ENCODE data around the gene C11orf91.

Gene C11orf91

DNA sequence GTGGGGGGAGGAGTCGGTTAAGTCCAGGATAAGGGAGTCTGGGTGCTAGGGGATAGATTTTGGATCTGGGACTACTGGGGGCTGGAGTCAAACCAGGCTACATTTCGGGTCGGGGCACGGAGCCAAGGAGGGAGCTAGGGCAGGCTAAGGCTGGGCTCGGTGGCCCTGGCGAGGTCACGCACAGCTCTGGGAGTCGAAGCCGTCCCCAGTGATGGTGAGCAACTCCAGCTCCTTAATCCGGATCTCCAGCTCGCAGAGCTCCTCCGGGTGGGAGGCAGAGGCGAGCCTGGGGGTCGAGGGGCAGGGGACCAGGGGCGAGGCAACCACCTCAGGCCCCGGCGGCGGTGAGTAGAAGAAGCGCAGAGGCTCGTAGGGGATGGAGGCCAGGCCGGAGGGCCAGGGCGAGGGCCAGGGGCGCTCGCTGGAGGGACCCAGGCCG is 544 bp downstream of the C11orf91 start:
- TF ChIP-seq, protein P1, sequence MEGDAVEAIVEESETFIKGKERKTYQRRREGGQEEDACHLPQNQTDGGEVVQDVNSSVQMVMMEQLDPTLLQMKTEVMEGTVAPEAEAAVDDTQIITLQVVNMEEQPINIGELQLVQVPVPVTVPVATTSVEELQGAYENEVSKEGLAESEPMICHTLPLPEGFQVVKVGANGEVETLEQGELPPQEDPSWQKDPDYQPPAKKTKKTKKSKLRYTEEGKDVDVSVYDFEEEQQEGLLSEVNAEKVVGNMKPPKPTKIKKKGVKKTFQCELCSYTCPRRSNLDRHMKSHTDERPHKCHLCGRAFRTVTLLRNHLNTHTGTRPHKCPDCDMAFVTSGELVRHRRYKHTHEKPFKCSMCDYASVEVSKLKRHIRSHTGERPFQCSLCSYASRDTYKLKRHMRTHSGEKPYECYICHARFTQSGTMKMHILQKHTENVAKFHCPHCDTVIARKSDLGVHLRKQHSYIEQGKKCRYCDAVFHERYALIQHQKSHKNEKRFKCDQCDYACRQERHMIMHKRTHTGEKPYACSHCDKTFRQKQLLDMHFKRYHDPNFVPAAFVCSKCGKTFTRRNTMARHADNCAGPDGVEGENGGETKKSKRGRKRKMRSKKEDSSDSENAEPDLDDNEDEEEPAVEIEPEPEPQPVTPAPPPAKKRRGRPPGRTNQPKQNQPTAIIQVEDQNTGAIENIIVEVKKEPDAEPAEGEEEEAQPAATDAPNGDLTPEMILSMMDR (conservative IDR thresholded peaks at IDR 0.05; ENCODE audit: low read depth, low read length): no peak
- H3K4me3 ChIP-seq (ENCODE audit: low read length): peak overlapping the region; percentile 68
- no peak for DNase-seq (ENCODE audit: low read depth)

DNA sequence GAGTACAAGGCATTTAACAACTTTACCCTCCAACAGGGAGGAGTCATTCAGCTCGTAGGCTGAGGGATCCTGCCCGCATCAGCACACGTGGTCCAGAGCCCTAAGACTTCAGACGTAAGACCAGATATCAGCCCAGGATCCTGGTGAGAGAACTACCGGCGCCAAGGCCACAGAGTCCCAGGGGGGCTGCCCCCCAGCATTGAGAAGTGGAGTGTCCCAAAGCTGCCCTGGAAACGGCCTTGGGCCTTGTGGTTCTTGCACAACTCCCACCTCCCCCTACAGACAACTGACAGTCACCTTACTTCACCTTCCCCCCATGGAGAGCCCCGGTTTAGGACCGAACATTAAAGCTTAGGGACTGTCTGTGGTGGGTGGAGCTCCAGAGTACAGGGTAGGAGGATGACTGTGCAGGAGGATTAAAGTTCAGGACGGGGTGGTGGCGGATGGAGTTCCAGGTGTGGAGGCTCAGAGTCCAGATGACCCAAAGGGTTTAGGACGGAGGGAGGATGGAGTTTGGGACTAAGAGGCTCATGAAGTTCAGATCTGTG is 1.0 kb downstream of the C11orf91 start:
- DNase-seq (ENCODE audit: low read depth): no peak
- TF ChIP-seq, protein P1 (conservative IDR thresholded peaks at IDR 0.05; ENCODE audit: low read depth, low read length): no peak
- no peak overlapping the region for H3K4me3 ChIP-seq (ENCODE audit: low read length)

DNA sequence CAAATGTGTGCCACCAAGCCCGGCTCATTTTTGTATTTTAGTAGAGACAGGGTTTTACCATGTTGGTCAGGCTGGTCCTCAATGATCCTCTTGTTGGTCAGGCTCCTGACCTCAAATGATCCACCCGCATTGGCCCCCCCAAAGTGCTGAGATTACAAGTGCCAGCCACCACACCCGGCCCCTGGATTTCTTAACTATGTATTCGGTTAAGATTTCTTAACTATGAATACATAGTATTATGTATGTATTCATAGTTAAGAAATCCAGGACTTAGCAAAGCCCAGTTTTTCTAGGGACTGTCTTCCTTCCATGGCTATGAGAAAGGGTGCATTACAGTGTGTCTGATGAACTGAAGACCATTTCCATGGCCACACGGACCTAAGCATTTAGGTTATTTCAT is 1.7 kb downstream of the C11orf91 start:
- DNase-seq (ENCODE audit: low read depth): no peak
- TF ChIP-seq, protein P1 (conservative IDR thresholded peaks at IDR 0.05; ENCODE audit: low read depth, low read length): no peak
- no peak overlapping the region for H3K4me3 ChIP-seq (ENCODE audit: low read length)

DNA sequence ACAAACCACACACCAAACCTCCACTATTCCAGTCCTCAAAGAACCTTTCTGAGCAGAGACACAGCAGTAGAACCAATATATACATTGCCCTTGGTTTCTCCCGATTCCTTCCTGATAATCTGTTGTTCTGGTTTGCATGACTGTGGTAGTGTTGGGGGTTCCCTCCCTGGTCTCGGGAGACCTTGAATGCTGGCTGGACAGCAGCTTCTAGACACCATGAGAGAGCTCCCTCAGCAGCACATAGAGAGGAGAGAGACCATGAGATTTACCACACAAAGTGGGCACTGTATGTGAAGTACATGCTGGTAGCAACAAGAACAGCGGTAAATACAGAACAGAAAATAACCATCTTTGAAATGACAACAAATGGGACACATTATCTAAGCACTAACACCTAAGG is 2.6 kb downstream of the C11orf91 start:
- H3K4me3 ChIP-seq (ENCODE audit: low read length): no peak overlapping the region
- no peak for DNase-seq (ENCODE audit: low read depth)
- TF ChIP-seq, protein P1 (conservative IDR thresholded peaks at IDR 0.05; ENCODE audit: low read depth, low read length): no peak

DNA sequence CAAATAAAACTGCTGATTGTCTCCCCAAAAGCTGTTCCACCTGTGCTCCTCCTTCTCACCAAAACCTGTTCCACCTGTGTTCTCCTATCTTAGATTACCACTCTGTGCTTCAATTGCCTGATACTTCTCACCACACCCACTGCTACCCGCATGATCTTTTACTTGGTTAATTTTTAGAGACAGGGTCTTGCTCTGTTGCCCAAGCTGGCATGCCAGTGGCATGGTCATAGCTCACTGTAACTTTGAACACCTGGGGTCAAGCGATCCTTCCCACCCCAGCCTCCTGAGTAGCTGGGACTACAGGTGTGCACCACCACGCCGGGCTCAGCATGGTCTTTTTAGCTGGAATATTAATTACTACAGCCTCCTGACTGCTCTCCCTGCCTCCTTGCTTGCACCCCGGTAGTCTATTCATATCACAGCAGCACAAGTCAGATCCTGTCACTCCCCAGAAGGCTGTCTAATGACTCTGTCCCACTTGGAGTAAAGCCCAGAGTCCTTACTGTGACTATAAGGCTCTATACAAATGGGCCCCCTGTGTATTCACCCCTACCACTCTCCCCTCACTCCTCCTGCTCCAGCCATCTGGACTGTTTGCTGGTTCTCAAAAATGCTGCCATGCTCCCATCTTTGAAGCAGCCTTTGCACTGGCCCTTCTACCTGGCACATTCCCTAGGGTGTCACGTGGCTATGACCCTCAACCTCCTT is 3.5 kb downstream of the C11orf91 start:
- no peak for DNase-seq (ENCODE audit: low read depth)
- TF ChIP-seq, protein P1 (conservative IDR thresholded peaks at IDR 0.05; ENCODE audit: low read depth, low read length): no peak
- H3K4me3 ChIP-seq (ENCODE audit: low read length): no peak overlapping the region

DNA sequence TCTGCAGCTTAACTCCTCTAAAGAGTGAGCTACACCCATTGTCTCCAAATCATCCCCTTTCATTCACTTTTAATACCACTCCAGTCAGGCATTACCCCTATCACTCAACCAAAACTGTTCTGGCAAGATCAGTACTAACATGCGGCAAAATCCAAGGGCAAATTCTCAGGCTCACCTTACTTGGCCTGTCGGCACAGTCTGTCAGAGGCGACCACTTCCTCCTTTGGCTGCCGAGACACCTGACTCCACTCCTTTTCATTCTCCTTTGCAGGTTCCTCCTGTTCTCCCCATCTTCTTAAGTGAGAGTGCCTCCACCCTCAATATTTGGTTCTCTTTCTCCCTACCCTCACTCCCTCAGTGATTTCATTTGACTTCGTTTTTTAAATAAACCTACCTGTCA is 4.2 kb downstream of the C11orf91 start:
- TF ChIP-seq, protein P1 (conservative IDR thresholded peaks at IDR 0.05; ENCODE audit: low read depth, low read length): no peak
- no peak overlapping the region for H3K4me3 ChIP-seq (ENCODE audit: low read length)
- no peak for DNase-seq (ENCODE audit: low read depth)

DNA sequence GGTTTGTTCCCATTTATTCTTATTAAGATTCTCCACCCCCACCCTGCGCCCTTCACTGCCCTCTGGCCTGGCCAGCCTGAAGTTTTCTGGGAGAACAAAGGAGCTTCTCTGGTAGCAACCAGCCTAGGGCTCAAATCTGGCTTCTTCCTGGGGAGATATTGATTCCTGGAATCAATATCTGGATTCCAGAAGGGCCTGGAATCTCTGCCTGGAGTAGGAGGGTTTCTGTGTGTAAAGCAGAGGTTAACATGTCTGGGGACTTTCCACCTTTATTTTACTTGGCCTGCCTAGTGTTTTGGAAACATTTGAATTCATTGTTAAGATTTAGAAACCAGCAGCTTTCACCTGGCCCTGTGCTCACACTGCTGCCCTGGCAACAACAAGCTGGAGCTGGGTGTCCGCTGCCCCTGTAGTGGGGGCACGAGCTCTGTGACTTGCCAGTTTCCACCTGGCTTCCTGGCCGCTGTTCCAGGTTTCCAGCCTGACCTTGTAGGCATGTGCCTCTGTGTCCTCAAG is 5.5 kb downstream of the C11orf91 start:
- no peak overlapping the region for H3K4me3 ChIP-seq (ENCODE audit: low read length)
- TF ChIP-seq, protein P1 (conservative IDR thresholded peaks at IDR 0.05; ENCODE audit: low read depth, low read length): no peak
- no peak for DNase-seq (ENCODE audit: low read depth)

All from retinal pigment epithelial cell (primary cell).